Adrenal gland (tissue), 12 donors: Measurements from ENCODE around the gene EPC1. TPM values are rescaled to one million over a fixed set of nuclear protein-coding genes. Genes with fewer than 3 reads are reported as not detected.

Experiments used
- DNase-seq, 7 donors: peaks; one replicate each; pipeline ENCODE4 v3.0.0-alpha.2; 2019 to 2020
- H3K27ac ChIP-seq, 5 donors: fragments of 200-600 bp; sonication (generic) in 4 of 5; 1 replicate in 3 of 5; 2 replicates in 2 of 5; pipeline versions ENCODE4 v1.5.1 to v1.8.0; 2016 to 2020; ENCODE audit warnings: mild to moderate bottlenecking in 1 of 5
- H3K27me3 ChIP-seq: fragments of 200-600 bp; 2 replicates; pipeline ENCODE4 v1.8.0; 2021
- H3K36me3 ChIP-seq, 2 donors: fragments of 200-600 bp; replicated peaks in 1 of 2; 1 replicate in 1 of 2; 2 replicates in 1 of 2; pipeline versions ENCODE4 v1.5.1 to v1.8.0; 2018 to 2022
- H3K4me1 ChIP-seq, 2 donors: fragments of 200-600 bp; replicated peaks in 1 of 2; 1 replicate in 1 of 2; 2 replicates in 1 of 2; pipeline versions ENCODE4 v1.5.1 to v1.8.0; 2018 to 2021
- H3K4me3 ChIP-seq, 4 donors: fragments of 200-600 bp; sonication (generic) in 3 of 4; one replicate each; pipeline ENCODE4 v1.5.1; 2016 to 2018
- H3K9me3 ChIP-seq, 3 donors: fragments of 200-600 bp; sonication (generic) in 1 of 3; replicated peaks in 1 of 3; 1 replicate in 2 of 3; 2 replicates in 1 of 3; pipeline versions ENCODE4 v1.5.1 to v1.8.0; 2016 to 2021
- POLR2A ChIP-seq, 2 donors: fragments of 450-650 bp; IDR thresholded peaks; one replicate each; pipeline ENCODE4 v1.6.1; 2017; ENCODE audit warnings: antibody characterized with exemption in 2 of 2, mild to moderate bottlenecking in 2 of 2, moderate library complexity in 1 of 2
- WGBS, 4 donors: extraction: QIAGEN DNeasy Blood & Tissue Kit in 2 of 4; methylation state at CpG; one replicate each; pipeline versions ENCODE4 v1.1.5 to v1.1.7; 2013 to 2017; 5-methylcytosine and 5-hydroxymethylcytosine counted together
- intact Hi-C, 2 donors: fragments of 100-400 bp; cut with DNase I; formaldehyde crosslinking; loops; one replicate each; pipeline versions ENCODE4 v1.14.1 to v1.15.0; 2022 to 2023
- polyA plus RNA-seq, 3 donors: library from polyadenylated mRNA; stranded (reverse); fragments of 200-250 nt in 2 of 3; fragments of 350-450 nt in 1 of 3; fragmentation: Illumina TruSeq in 1 of 3; extraction: RNeasy Lipid Tissue Mini Kit (QIAGEN cat#74804) in 1 of 3; gene quantifications; one replicate each; pipeline ENCODE4 v1.2.3, GENCODE V29; 2013 to 2014
- total RNA-seq, 9 donors: library from RNA; depleted of rRNA in 4 of 9; stranded (reverse); fragments of >200 nt in 4 of 9; fragments of 120-200 nt in 1 of 9; fragmentation: NEBNext Ultra II Directional in 1 of 9; extraction: Animal tissue kit (Norgen Biotek cat#: 25700) in 1 of 9; gene quantifications; one replicate each; pipeline versions ENCODE4 v1.1.0 to v1.2.4, GENCODE V29; 2013 to 2023
- TF ChIP-seq, protein P1 (sequence below), 6 experiments: fragments of 450-650 bp in 4 of 6; fragments of 200-600 bp in 2 of 6; sonication (generic) in 1 of 6; IDR thresholded peaks; 1 replicate in 5 of 6; 2 replicates in 1 of 6; pipeline versions ENCODE4 v1.5.1 to v1.8.0; 2016 to 2021; ENCODE audit warnings: antibody characterized with exemption in 6 of 6, mild to moderate bottlenecking in 2 of 6, moderate library complexity in 1 of 6
- donor health status: healthy with polysubstance abuse.
- donor health status: Bipolar disorder and iron deficiency.
- donor health status: DM: yes; HTN: yes; CAD: no.
- donor health status: DM: no; HTN: no; CAD: no.
- donor health status: DM: no; HTN: no; CAD: no.
- donor health status: DM: yes; HTN: yes; CAD: no.

The EPC1 gene
- total and polyA plus RNA-seq, 12 donors, result 10.9 to 43.6 (median 24.4) TPM

DNA sequence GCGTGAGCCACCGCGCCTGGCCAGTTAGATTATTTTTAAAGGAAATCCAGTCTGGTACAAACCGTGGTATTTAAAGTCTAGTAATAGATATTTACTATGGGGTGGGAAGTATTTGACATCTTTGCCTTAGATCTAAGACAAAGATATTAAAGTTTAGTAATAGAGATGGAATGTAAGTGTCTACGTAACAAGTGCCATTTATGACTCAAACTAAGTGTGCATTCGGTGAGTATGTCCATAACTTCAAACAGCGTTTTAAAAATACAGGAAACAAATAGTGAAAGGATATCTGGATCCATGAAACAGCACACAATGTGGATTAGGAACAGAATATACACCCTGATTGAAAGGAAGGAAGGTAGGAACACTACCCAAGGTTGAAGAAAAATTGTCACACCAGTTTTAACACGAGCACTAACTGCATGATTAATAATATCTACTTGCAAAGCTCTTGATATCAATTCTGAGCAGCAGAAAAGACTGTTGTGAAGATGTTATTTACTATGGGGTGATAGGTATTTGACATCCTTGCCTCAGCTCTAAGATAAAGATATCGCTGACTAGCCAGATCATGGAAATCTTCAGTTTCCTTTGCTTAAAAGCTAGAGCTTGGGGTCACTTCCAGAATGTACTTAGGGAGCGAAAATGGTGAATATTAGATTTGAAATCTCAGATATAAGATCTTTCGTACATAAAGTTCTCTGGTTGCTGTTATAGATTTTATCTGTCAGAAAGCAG lies 48.7 kb downstream of the EPC1 start:
- H3K27ac ChIP-seq, result no peak overlapping the region
- H3K9me3 ChIP-seq, result no peaks in the 10 kb centered on the region
- H3K27me3 ChIP-seq, result no peaks in the 10 kb centered on the region
- 82 to 86% (median 85%) methylated on average over 11 of the region's 11 CpGs for WGBS, 4 donors
- no peak for DNase-seq
- H3K4me1 ChIP-seq, result peaks cover 0 to 9% of the 10 kb centered on the region in 2 donors
- TF ChIP-seq, protein P1, sequence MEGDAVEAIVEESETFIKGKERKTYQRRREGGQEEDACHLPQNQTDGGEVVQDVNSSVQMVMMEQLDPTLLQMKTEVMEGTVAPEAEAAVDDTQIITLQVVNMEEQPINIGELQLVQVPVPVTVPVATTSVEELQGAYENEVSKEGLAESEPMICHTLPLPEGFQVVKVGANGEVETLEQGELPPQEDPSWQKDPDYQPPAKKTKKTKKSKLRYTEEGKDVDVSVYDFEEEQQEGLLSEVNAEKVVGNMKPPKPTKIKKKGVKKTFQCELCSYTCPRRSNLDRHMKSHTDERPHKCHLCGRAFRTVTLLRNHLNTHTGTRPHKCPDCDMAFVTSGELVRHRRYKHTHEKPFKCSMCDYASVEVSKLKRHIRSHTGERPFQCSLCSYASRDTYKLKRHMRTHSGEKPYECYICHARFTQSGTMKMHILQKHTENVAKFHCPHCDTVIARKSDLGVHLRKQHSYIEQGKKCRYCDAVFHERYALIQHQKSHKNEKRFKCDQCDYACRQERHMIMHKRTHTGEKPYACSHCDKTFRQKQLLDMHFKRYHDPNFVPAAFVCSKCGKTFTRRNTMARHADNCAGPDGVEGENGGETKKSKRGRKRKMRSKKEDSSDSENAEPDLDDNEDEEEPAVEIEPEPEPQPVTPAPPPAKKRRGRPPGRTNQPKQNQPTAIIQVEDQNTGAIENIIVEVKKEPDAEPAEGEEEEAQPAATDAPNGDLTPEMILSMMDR (IDR thresholded peaks at IDR 0.05), result no peak
- peaks cover 0 to 7% of the 10 kb centered on the region in 2 donors for H3K36me3 ChIP-seq
- no peak overlapping the region for H3K4me3 ChIP-seq
- intact Hi-C loops, result no loop called here

GRCh38 chr10:32295027-32295426 lies 51.9 kb downstream of the EPC1 start:
- Histone ChIP-seq H3K27me3 (no peaks in the 10 kb centered on the region), H3K27ac (no peak overlapping the region), H3K4me3 (no peak overlapping the region), H3K36me3 (peaks cover 0 to 15% of the 10 kb centered on the region in 2 donors), H3K4me1 (peaks cover 0 to 9% of the 10 kb centered on the region in 2 donors), H3K9me3 (no peaks in the 10 kb centered on the region)
- intact Hi-C loops, result no loop called here
- TF ChIP-seq, protein P1 (IDR thresholded peaks at IDR 0.05), result no peak
- TF ChIP-seq POLR2A (IDR thresholded peaks at IDR 0.05), result no peak
- WGBS, 4 donors, result 84 to 95% (median 90%) methylated on average over 2 of the region's 2 CpGs
- no peak for DNase-seq

DNA sequence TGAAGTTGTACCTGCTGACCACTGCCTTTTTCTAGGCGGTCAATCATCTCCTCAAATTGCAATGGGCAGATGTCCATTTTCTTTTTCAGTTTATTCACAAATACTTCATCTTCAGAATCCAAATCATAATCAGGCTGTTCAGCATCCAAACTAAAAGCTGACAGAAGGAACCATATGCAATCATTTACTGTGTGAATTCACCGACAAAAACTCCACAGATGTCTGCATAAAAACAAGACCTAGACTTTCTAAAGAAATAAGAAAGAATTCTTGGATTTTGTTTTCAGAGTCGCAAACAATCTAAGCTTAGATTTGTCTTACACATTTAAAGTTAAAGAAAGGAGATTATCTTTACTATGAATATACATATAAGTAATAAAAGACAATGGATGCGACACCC lies 53.4 kb downstream of the EPC1 start:
- Histone ChIP-seq H3K27ac (no peak overlapping the region), H3K4me1 (peaks cover 0 to 8% of the 10 kb centered on the region in 2 donors), H3K4me3 (no peak overlapping the region), H3K9me3 (no peaks in the 10 kb centered on the region), H3K36me3 (peaks cover 0 to 23% of the 10 kb centered on the region in 2 donors), H3K27me3 (no peaks in the 10 kb centered on the region)
- intact Hi-C loops, result no loop called here
- TF ChIP-seq POLR2A (IDR thresholded peaks at IDR 0.05), result no peak
- TF ChIP-seq, protein P1 (IDR thresholded peaks at IDR 0.05), result no peak
- no peak for DNase-seq
- 94 to 98% (median 96%) methylated on average over 4 of the region's 4 CpGs for WGBS, 4 donors

- intact Hi-C loops, result no loop called here
- H3K9me3 ChIP-seq, result no peaks in the 10 kb centered on the region
- H3K27me3 ChIP-seq, result no peaks in the 10 kb centered on the region
- no peak overlapping the region for H3K27ac ChIP-seq
- 94 to 100% (median 96%) methylated on average over 1 of the region's 1 CpG for WGBS, 4 donors
- H3K36me3 ChIP-seq, result peaks cover 0 to 10% of the 10 kb centered on the region in 2 donors
- no peak for DNase-seq
- H3K4me3 ChIP-seq, result no peak overlapping the region
- H3K4me1 ChIP-seq, result peaks cover 0 to 13% of the 10 kb centered on the region in 2 donors
- TF ChIP-seq, protein P1 (IDR thresholded peaks at IDR 0.05), result no peak
- TF ChIP-seq POLR2A (IDR thresholded peaks at IDR 0.05), result no peak
These were observed 67.2 kb downstream of the EPC1 start for GRCh38 chr10:32279795-32280194.
